GM18909 (cell line): Measurements from ENCODE around the gene ADAMTS13.

Source experiments
- ATAC-seq: cut with Tn5 transposase; IDR thresholded peaks from one replicate; pipeline ENCODE4 v1.9.1; 2021; ENCODE audit warnings: mild to moderate bottlenecking; ENCODE audit not compliant: unreplicated experiment, poor library complexity

The ADAMTS13 gene

DNA sequence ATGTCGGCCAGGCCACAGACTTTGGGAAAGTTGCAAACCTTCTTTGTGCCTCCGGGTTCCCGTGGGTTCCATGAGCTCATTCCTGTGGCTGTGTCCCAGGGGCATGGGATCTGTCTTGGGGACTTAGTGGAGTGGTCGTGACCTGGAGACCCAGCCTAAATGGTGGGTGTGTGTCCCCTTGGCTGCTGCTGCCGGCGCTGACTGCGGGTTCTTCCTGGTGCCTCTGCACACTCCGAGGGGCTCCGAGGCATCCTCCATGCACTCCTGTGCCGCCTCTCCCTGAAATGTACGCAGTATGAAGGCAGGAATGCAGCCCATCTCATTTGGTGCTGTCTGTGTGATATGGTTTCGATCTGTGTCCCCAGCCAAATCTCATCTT is 77.7 kb downstream of the ADAMTS13 start:
- no peak for ATAC-seq

DNA sequence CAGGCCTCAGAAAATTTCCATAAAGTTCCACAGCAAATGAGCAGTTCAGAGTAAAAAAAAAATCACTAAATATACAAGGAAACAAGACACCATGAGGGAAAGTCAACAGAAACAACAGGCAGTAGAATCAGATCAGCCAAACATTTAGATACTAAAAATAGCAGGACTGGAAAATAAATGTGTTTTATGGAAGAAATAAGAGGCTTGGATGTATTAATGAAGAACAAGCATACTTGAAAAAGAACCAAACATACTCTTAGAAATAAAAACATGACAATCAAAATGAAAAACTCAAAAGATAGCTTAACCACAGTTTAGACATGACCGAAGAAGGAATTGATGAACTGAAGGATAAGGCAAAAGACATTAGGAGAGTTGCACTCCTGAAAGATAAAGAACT is 79.9 kb downstream of the ADAMTS13 start:
- ATAC-seq: no peak

DNA sequence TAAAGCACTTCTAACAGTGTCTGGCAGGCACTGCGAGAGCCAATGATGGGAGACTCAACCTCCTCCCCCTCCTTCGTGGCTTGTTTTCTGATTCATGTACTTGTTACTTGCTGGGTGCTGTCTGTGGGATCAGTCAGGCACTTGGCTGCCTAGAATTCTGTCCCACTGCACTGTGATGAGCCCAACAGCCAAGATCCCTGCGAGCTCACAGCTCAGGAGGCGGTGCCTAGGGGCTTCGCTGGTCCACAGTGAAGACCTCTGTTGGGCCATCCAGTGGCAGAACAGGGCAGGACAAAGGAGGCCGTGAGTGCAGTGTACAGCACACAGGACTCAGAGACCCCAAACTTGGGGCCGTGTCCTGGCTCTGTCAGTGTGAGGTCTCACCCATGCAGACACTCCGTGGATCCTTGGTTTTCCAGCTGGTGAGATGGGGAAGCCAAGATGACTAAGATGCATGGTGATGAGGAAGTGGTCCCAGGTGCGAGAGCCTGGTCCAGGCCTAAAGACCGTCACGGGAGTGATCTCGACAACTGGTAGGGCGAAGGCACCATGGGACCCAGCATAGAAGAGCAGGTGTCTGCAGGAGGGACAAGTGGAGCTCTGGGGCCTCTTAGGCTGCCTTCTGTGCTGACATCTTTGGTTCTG is 83.1 kb downstream of the ADAMTS13 start:
- no peak for ATAC-seq

DNA sequence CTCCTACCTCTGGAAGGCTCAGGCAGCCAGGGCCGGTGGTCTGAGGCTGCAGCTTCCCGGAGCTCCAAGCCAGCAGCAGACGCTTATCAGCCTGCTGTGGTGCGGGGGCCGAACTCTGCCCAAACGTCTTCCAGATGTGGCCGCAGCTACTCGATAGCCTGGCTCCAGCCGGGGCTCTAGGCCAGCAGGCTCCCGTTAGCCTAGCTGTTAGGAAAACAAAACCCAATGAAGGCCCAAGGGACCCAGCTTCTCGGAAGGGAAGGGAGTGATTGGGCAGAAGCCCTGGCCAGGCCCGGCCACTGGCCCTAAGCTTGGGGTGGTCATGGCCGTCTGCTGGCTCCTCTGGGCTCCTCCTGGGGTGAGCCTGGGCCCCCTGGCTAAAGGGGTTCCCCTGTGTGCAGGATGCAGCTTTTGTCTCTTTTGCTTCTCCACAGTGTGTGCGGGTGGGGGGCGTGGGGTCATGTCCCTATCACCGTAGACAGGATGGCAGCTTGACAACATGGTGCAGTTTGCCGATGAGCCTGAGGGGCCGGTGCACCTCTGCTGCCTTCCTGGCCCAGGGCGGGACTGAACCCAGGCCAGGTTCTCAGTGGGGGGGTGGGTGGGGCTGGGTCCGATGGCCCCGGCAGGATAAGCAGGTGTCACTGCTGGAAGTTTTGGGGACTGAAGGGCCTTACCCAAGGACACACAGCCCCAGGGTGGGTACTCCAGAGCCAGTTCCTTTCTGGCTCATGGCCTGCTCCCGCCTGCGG is 83.9 kb downstream of the ADAMTS13 start:
- ATAC-seq: no peak

DNA sequence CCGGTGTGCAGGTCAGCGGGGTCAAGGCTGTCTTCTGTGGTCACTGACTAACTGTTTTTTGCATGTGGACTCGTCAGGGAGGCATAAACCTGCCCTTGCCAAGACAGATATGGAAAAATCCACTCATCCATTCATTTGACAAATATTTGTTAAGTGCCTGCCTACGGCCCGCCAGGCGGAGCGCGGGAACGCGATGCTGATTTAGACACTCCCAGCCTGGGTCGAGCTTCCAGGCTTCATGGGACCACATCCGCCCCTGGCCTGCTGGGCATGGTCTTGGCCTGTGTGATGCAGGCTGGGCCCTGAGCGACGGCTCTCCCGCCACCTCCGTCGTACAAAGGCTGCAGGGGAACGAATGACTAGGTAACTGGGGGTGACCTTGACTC is 84.5 kb downstream of the ADAMTS13 start:
- ATAC-seq: no peak

DNA sequence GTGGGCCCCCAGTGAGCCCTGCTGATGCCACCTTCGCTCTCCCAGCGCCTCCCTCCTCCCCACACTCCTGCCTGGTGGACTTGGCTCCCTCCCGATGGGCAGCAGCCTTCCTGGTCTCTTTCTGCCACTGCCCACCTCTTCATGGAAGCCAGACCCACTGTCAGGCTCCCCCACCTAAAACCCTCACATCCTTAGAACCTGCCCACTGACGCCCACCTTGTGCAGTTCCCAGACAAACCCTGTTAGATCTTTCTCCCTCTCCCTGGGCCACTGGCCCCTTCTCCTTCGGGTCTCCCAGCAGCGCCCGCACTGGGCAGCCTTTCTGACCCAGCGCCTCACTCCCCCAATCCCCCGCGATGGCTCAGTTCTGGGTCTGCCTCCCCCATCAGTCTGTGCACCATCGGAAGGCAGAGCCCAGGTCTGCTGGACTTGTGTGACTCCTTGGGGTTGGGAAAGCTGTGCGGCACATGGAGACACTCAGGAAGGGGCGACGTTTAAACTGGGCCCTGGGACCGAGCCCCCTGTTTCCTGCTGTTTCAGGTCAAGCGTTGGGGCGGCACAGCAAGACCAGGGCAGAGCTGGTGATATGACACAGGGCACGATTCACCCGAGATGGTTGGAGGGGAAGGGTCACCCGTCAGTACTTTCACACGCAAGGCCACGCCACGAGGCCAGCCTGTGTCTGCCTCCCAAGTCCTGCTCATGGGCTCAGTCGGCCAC is 85.2 kb downstream of the ADAMTS13 start:
- no peak for ATAC-seq

DNA sequence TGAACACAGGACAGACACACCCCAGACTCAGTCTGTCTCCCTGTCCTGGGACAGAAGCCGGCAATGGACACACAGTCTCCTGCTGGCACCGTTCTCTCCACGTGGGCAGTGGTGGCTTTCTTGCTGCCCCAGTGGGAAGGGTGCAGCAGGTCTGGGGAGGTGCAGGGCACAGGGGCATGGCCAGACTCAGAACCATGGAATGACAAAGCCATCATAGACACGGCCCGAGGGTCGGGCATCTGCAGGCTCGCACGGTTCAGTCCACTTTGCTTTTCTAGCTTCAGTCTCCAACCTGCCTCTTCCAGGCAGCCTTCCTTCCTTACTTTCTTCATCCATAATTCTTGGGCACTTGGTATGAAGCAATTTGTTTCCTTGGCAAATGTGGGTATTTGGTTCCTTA is 85.9 kb downstream of the ADAMTS13 start:
- no peak for ATAC-seq
